Astrocyte (in vitro differentiated cells and primary cell): ENCODE data around the gene TYW3. TPM values are rescaled to one million over a fixed set of nuclear protein-coding genes. Genes with fewer than 3 reads are reported as not detected.

ENCODE experiments used
- DNase-seq: peaks from one replicate; pipeline ENCODE4 v3.0.0-alpha.2; 2010; ENCODE audit warnings: low read depth
- FAIRE-seq: peaks from 2 replicates; lab custom pipeline; 2011; peaks lifted over from hg19 to GRCh38; lab: Jason Lieb, UNC
- H2AFZ ChIP-seq: 2 replicates; pipeline ENCODE4 v1.6.0; 2012; ENCODE audit warnings: low read depth, low read length, inconsistent platforms
- H3K27ac ChIP-seq: 2 replicates; pipeline ENCODE4 v1.5.1; 2011; ENCODE audit warnings: low read depth, low read length, inconsistent platforms
- H3K27me3 ChIP-seq: 2 replicates; pipeline ENCODE4 v1.6.0; 2011; ENCODE audit warnings: low read length, inconsistent platforms; ENCODE audit not compliant: insufficient read depth
- H3K36me3 ChIP-seq: 2 replicates; pipeline ENCODE4 v1.5.1; 2011; ENCODE audit warnings: low read length, inconsistent platforms; ENCODE audit not compliant: insufficient read depth
- H3K4me1 ChIP-seq: 2 replicates; pipeline ENCODE4 v1.5.1; 2011; ENCODE audit warnings: low read length, inconsistent platforms; ENCODE audit not compliant: insufficient read depth
- H3K4me2 ChIP-seq: 2 replicates; pipeline ENCODE4 v1.6.0; 2012; ENCODE audit warnings: low read length, inconsistent platforms
- H3K4me3 ChIP-seq: 2 replicates; pipeline ENCODE4 v1.5.1; 2011; ENCODE audit warnings: low read depth, mild to moderate bottlenecking, low read length, inconsistent platforms; ENCODE audit not compliant: insufficient read depth
- H3K79me2 ChIP-seq: 2 replicates; pipeline ENCODE4 v1.6.0; 2012; ENCODE audit warnings: mild to moderate bottlenecking, low read length, inconsistent platforms; ENCODE audit not compliant: insufficient read depth
- H3K9ac ChIP-seq: 2 replicates; pipeline ENCODE4 v1.6.0; 2012; ENCODE audit warnings: mild to moderate bottlenecking, low read length, inconsistent platforms
- H3K9me3 ChIP-seq: 2 replicates; pipeline ENCODE4 v1.5.1; 2012; ENCODE audit warnings: low read depth, mild to moderate bottlenecking, low read length, inconsistent platforms; ENCODE audit not compliant: insufficient read depth
- H4K20me1 ChIP-seq: 2 replicates; pipeline ENCODE4 v1.6.0; 2012; ENCODE audit warnings: low read length, inconsistent platforms; ENCODE audit not compliant: insufficient read depth
- H3K27ac Mint-ChIP-seq: one replicate; pipeline ENCODE4 v1.8.0; 2021; ENCODE audit warnings: mild to moderate bottlenecking, mixed read lengths; ENCODE audit not compliant: unreplicated experiment
- H3K27me3 Mint-ChIP-seq: one replicate; pipeline ENCODE4 v1.8.0; 2021; ENCODE audit warnings: low read depth, mixed read lengths; ENCODE audit not compliant: unreplicated experiment
- H3K36me3 Mint-ChIP-seq: one replicate; pipeline ENCODE4 v1.8.0; 2021; ENCODE audit warnings: low read depth, mixed read lengths; ENCODE audit not compliant: unreplicated experiment
- H3K4me1 Mint-ChIP-seq: one replicate; pipeline ENCODE4 v1.8.0; 2021; ENCODE audit warnings: low read depth, mixed read lengths; ENCODE audit not compliant: unreplicated experiment
- H3K4me3 Mint-ChIP-seq: one replicate; pipeline ENCODE4 v1.8.0; 2021; ENCODE audit warnings: mild to moderate bottlenecking, moderate library complexity, mixed read lengths; ENCODE audit not compliant: unreplicated experiment
- H3K9me3 Mint-ChIP-seq: one replicate; pipeline ENCODE4 v1.8.0; 2021; ENCODE audit warnings: mild to moderate bottlenecking, mixed read lengths; ENCODE audit not compliant: unreplicated experiment
- CTCF ChIP-seq: IDR thresholded peaks from 2 replicates; pipeline ENCODE4 v1.5.1; 2011; ENCODE audit warnings: low read depth, mild to moderate bottlenecking, inconsistent platforms, low read length, moderate library complexity; ENCODE audit not compliant: insufficient read depth
- EZH2 ChIP-seq: IDR thresholded peaks from 2 replicates; pipeline ENCODE4 v1.6.1; 2012; ENCODE audit warnings: mild to moderate bottlenecking, low read length, inconsistent platforms; ENCODE audit not compliant: insufficient read depth
- total RNA-seq: library from RNA; stranded (reverse); gene quantifications from 2 replicates; pipeline ENCODE4 v1.2.1, GENCODE V29; 2021

The TYW3 gene
- total RNA-seq, 1 donor from 2014 or later, result 19.4 TPM

DNA sequence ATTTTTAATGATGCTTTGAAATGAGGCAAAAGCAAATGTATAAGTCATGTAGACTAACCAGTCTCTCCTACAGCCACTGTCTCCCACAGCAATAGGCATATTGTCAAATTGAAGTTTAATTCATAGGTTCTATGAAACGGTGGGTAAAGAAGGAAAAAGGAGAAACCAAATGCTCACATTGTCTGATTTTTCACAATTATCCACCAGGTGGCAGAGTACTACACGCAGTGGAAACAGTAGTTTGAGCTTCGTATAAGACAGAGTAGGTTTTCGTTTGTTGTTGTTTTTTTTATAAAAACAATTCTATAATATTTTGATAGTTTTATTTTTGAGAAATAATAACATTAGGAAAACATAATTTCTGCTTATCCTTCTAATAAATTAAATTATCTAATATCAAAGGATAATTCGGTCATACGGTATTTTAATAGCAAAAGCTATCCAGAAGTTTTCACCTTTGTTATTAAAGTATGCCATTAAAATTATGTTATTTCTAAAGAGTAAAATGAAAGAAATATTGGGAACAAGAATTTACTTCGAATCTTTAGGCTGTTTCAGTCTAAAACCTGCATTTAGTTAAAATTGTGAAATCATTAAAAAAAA, 39.1 kb downstream of the TYW3 start:
- Mint-ChIP-seq H3K4me3 (no peak overlapping the region), H3K27ac (no peak overlapping the region), H3K4me1 (no peaks in the 10 kb centered on the region), H3K36me3 (no peaks in the 10 kb centered on the region), H3K9me3 (no peaks in the 10 kb centered on the region), H3K27me3 (no peaks in the 10 kb centered on the region)
- TF ChIP-seq EZH2 (no peak), CTCF (peak; percentile 79)
- H3K4me3 ChIP-seq, result no peak overlapping the region
- H3K9me3 ChIP-seq, result no peaks in the 10 kb centered on the region
- no peak overlapping the region for H3K4me2 ChIP-seq
- H3K27ac ChIP-seq, result no peak overlapping the region
- H3K36me3 ChIP-seq, result no peaks in the 10 kb centered on the region
- no peak overlapping the region for H3K9ac ChIP-seq
- no peak overlapping the region for H2AFZ ChIP-seq
- FAIRE-seq (peak; percentile 76), DNase-seq (peak; percentile 18)
- H3K27me3 ChIP-seq, result no peaks in the 10 kb centered on the region
- no peaks in the 10 kb centered on the region for H4K20me1 ChIP-seq
- no peaks in the 10 kb centered on the region for H3K4me1 ChIP-seq
- no peaks in the 10 kb centered on the region for H3K79me2 ChIP-seq

DNA sequence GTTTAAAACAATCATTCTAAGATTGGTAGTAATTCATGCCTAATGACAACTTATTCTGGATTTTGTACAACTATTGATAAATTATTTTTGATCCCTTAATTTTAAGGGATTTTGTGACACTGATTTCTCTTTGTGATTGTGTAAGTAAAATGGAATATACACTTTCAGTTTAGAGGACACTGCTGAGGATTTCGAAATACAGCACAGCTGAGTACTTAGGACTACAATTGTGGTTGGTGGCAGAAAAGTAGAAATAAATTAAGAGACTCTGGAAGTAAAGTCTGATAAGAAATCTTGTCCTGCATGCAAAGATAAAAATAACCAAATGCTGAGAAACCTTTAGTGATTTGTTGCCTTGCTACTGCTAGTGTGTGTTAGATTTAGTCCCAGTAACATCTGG, 40.0 kb downstream of the TYW3 start:
- Histone ChIP-seq H3K27me3 (no peaks in the 10 kb centered on the region), H3K4me2 (no peak overlapping the region), H3K27ac (no peak overlapping the region), H3K4me3 (no peak overlapping the region), H2AFZ (no peak overlapping the region), H3K9ac (no peak overlapping the region), H4K20me1 (no peaks in the 10 kb centered on the region), H3K9me3 (no peaks in the 10 kb centered on the region), H3K36me3 (no peaks in the 10 kb centered on the region), H3K79me2 (no peaks in the 10 kb centered on the region), H3K4me1 (no peaks in the 10 kb centered on the region)
- no peaks in the 10 kb centered on the region for H3K9me3 Mint-ChIP-seq
- H3K4me1 Mint-ChIP-seq, result no peaks in the 10 kb centered on the region
- H3K27me3 Mint-ChIP-seq, result no peaks in the 10 kb centered on the region
- no peak overlapping the region for H3K27ac Mint-ChIP-seq
- no peak for TF ChIP-seq CTCF
- TF ChIP-seq EZH2, result no peak
- no peak overlapping the region for H3K4me3 Mint-ChIP-seq
- FAIRE-seq (no peak), DNase-seq (no peak)
- H3K36me3 Mint-ChIP-seq, result no peaks in the 10 kb centered on the region

DNA sequence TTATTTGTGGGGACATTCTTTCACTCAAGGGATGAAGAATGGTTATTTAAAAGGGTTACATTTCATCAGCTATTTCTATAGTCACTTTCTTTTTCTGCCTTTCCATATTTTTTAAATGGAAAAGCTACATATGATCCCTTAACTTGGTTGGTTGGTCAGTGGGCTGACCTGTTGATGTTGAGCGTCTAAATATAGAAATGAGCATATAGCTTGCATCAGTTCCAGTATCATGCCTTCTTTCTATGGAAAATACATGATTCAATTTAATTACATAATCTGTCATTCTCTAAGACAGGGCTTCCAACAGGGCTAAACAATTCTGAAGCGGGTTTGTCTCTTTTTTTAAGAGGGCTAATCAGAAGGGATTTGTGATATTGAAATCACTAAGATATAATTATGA, 40.6 kb downstream of the TYW3 start:
- no peaks in the 10 kb centered on the region for H3K4me1 ChIP-seq
- H3K4me2 ChIP-seq, result no peak overlapping the region
- Mint-ChIP-seq H3K27me3 (no peaks in the 10 kb centered on the region), H3K27ac (no peak overlapping the region), H3K36me3 (no peaks in the 10 kb centered on the region), H3K4me1 (no peaks in the 10 kb centered on the region), H3K9me3 (no peaks in the 10 kb centered on the region), H3K4me3 (no peak overlapping the region)
- no peak overlapping the region for H3K4me3 ChIP-seq
- H3K9me3 ChIP-seq, result no peaks in the 10 kb centered on the region
- FAIRE-seq (no peak), DNase-seq (no peak)
- H3K79me2 ChIP-seq, result no peaks in the 10 kb centered on the region
- no peaks in the 10 kb centered on the region for H3K27me3 ChIP-seq
- H3K36me3 ChIP-seq, result no peaks in the 10 kb centered on the region
- no peak for TF ChIP-seq EZH2
- TF ChIP-seq CTCF, result no peak
- H4K20me1 ChIP-seq, result no peaks in the 10 kb centered on the region
- no peak overlapping the region for H2AFZ ChIP-seq
- no peak overlapping the region for H3K9ac ChIP-seq
- H3K27ac ChIP-seq, result no peak overlapping the region
